ENCODE results near the gene UBQLN2.

- TF ChIP-seq ZNF274 (IDR thresholded peaks at IDR 0.05; ENCODE audit: low read depth, low read length) (no peak), YY1 (IDR thresholded peaks at IDR 0.05; ENCODE audit: insufficient read depth, insufficient read length) (no peak), SUZ12 (IDR thresholded peaks at IDR 0.05; ENCODE audit: extremely low read depth, insufficient read depth, insufficient read length) (no peak)
Measured at GRCh38 chrX:56574861-56575260, 11.4 kb downstream of the UBQLN2 start.

Data from NT2/D1 (cell line).